GM18498 (cell line): ENCODE data around the gene MALRD1.
"Not testable (repeated sequence)": the region's sequence is repeated elsewhere in the genome, so short reads cannot be mapped to it uniquely, and the experiment has no call there.

ENCODE experiments used
- ATAC-seq: cut with Tn5 transposase; IDR thresholded peaks from one replicate; pipeline ENCODE4 v1.9.1; 2021; ENCODE audit warnings: mild to moderate bottlenecking, moderate library complexity; ENCODE audit not compliant: unreplicated experiment

MALRD1 gene

GRCh38 chr10:19480353-19480752 is 431.8 kb downstream of the MALRD1 start:
- ATAC-seq = no peak

- ATAC-seq = no peak
Observed at GRCh38 chr10:19483421-19483820, 434.8 kb downstream of the MALRD1 start.

GRCh38 chr10:19488592-19489280 is 440.1 kb downstream of the MALRD1 start:
- no peak for ATAC-seq

GRCh38 chr10:19491166-19491565 is 442.6 kb downstream of the MALRD1 start:
- no peak for ATAC-seq

GRCh38 chr10:19493917-19494316 is 445.3 kb downstream of the MALRD1 start:
- ATAC-seq = no peak

GRCh38 chr10:19497026-19497425 is 448.4 kb downstream of the MALRD1 start:
- ATAC-seq = no peak

- ATAC-seq = no peak
Observed at GRCh38 chr10:19498393-19499290, 450.0 kb downstream of the MALRD1 start.

- ATAC-seq = no peak
Observed at GRCh38 chr10:19499291-19499770, 450.7 kb downstream of the MALRD1 start.

- no peak for ATAC-seq
Observed at GRCh38 chr10:19500959-19501358, 452.4 kb downstream of the MALRD1 start.

- no peak for ATAC-seq
Observed at GRCh38 chr10:19505320-19506312, 457.0 kb downstream of the MALRD1 start.

- not testable (repeated sequence) for ATAC-seq
Observed at GRCh38 chr10:19510005-19510732, 461.6 kb downstream of the MALRD1 start.

- ATAC-seq = no peak
Observed at GRCh38 chr10:19518109-19518508, 469.5 kb downstream of the MALRD1 start.

GRCh38 chr10:19518632-19519031 is 470.0 kb downstream of the MALRD1 start:
- no peak for ATAC-seq

- ATAC-seq = no peak
Observed at GRCh38 chr10:19531324-19531723, 482.7 kb downstream of the MALRD1 start.

GRCh38 chr10:19532411-19532810 is 483.8 kb downstream of the MALRD1 start:
- no peak for ATAC-seq

GRCh38 chr10:19541299-19541698 is 492.7 kb downstream of the MALRD1 start:
- ATAC-seq = no peak

GRCh38 chr10:19546224-19546623 is 497.6 kb downstream of the MALRD1 start:
- no peak for ATAC-seq

GRCh38 chr10:19549503-19549902 is 500.9 kb downstream of the MALRD1 start:
- ATAC-seq = no peak

- ATAC-seq = no peak
Observed at GRCh38 chr10:19556666-19557065, 508.1 kb downstream of the MALRD1 start.

GRCh38 chr10:19561181-19561580 is 512.6 kb downstream of the MALRD1 start:
- no peak for ATAC-seq
